Natural killer cell (primary cell): ENCODE measurements around the gene LRRC18. TPM values are rescaled to one million over a fixed set of nuclear protein-coding genes. Genes with fewer than 3 reads are reported as not detected.

Source experiments
- ATAC-seq, 3 donors: fragments of 150-1000 bp in 2 of 3; fragments of 200-7000 bp in 1 of 3; cut with Tn5 transposase; 1 replicate in 1 of 3; 2 replicates in 2 of 3; pipeline ENCODE4 v1.10.0; 2021; ENCODE audit warnings: mild to moderate bottlenecking in 2 of 3, moderate library complexity in 2 of 3
- DNase-seq, 2 donors: peaks; one replicate each; pipeline versions ENCODE4 v3.0.0 to v3.0.0-alpha.2; 2013 to 2021; ENCODE audit warnings: mixed read lengths in 1 of 2
- H3K27ac ChIP-seq: one replicate; pipeline ENCODE4 v1.5.1; 2013; ENCODE audit warnings: mild to moderate bottlenecking, low read length
- H3K27me3 ChIP-seq: one replicate; pipeline ENCODE4 v1.6.1; 2013; ENCODE audit warnings: low read length; ENCODE audit not compliant: control insufficient read depth, insufficient read depth
- H3K36me3 ChIP-seq: one replicate; pipeline ENCODE4 v1.6.1; 2013; ENCODE audit warnings: low read length; ENCODE audit not compliant: control insufficient read depth, insufficient read depth
- H3K4me1 ChIP-seq: one replicate; pipeline ENCODE4 v1.6.1; 2013; ENCODE audit warnings: low read length; ENCODE audit not compliant: control insufficient read depth, insufficient read depth
- H3K4me3 ChIP-seq: one replicate; pipeline ENCODE4 v1.5.1; 2013; ENCODE audit warnings: low read length
- H3K9me3 ChIP-seq: one replicate; pipeline ENCODE4 v1.6.1; 2013; ENCODE audit warnings: low read length; ENCODE audit not compliant: control insufficient read depth, insufficient read depth
- H3K27ac Mint-ChIP-seq, 2 donors: one replicate each; pipeline ENCODE4 v1.8.0; 2022; ENCODE audit warnings: mild to moderate bottlenecking in 2 of 2, mixed read lengths in 2 of 2, moderate library complexity in 1 of 2
- H3K27me3 Mint-ChIP-seq, 2 donors: one replicate each; pipeline ENCODE4 v1.8.0; 2022; ENCODE audit warnings: low read depth in 2 of 2, mixed read lengths in 2 of 2
- H3K36me3 Mint-ChIP-seq: one replicate; pipeline ENCODE4 v1.8.0; 2022; ENCODE audit warnings: mixed read lengths
- H3K4me1 Mint-ChIP-seq, 2 donors: one replicate each; pipeline ENCODE4 v1.8.0; 2022; ENCODE audit warnings: mixed read lengths in 2 of 2
- H3K4me3 Mint-ChIP-seq: one replicate; pipeline ENCODE4 v1.8.0; 2022; ENCODE audit warnings: mild to moderate bottlenecking, moderate library complexity, mixed read lengths
- H3K9me3 Mint-ChIP-seq, 2 donors: one replicate each; pipeline ENCODE4 v1.8.0; 2022; ENCODE audit warnings: mixed read lengths in 2 of 2
- WGBS: methylation state at CpG from one replicate; pipeline ENCODE4 v1.1.7; 2013; ENCODE audit warnings: missing lambda C conversion rate; ENCODE audit not compliant: insufficient coverage; 5-methylcytosine and 5-hydroxymethylcytosine counted together
- intact Hi-C: fragments of 100-400 bp; cut with micrococcal nuclease; formaldehyde crosslinking; loops from one replicate; pipeline ENCODE4 v1.14.2; 2022
- total RNA-seq, 4 donors: library from RNA; stranded (reverse); fragments of 120-200 nt in 1 of 4; gene quantifications; one replicate each; pipeline versions ENCODE4 v1.2.3 to v1.2.4, GENCODE V29; 2013 to 2022
- TF ChIP-seq, protein P1 (sequence below): fragments of 200-600 bp; IDR thresholded peaks from one replicate; pipeline ENCODE4 v1.8.0; 2022; ENCODE audit warnings: antibody characterized with exemption

Gene LRRC18
- total RNA-seq, 3 donors from 2014 or later (not counting 1 experiment from before 2014, with no cell fraction given), result not detected

DNA sequence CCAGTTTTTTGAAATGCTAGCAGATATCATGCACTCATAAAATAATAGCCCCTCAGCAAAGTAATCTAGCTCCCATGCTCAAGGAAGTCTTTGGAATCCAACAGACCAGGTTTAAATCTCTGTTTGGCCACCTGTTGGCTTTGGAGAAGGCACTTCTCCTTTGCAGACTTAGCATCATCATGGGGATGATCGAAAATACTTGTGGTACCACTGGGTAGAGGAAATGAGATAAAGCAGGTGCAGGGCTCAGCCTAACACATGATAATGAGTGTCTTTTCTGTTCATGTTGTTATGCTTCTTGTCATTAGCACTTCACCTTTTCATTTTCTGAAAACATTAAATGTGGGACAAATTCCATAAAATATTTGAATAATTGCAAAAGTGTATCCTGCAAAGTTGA, 67.4 kb downstream of the LRRC18 start:
- Mint-ChIP-seq H3K4me1 (no peaks in the 10 kb centered on the region), H3K36me3 (no peaks in the 10 kb centered on the region), H3K27me3 (no peaks in the 10 kb centered on the region), H3K4me3 (no peak overlapping the region), H3K9me3 (no peaks in the 10 kb centered on the region), H3K27ac (no peak overlapping the region)
- intact Hi-C loops, result no loop called here
- no peaks in the 10 kb centered on the region for H3K9me3 ChIP-seq
- TF ChIP-seq, protein P1, sequence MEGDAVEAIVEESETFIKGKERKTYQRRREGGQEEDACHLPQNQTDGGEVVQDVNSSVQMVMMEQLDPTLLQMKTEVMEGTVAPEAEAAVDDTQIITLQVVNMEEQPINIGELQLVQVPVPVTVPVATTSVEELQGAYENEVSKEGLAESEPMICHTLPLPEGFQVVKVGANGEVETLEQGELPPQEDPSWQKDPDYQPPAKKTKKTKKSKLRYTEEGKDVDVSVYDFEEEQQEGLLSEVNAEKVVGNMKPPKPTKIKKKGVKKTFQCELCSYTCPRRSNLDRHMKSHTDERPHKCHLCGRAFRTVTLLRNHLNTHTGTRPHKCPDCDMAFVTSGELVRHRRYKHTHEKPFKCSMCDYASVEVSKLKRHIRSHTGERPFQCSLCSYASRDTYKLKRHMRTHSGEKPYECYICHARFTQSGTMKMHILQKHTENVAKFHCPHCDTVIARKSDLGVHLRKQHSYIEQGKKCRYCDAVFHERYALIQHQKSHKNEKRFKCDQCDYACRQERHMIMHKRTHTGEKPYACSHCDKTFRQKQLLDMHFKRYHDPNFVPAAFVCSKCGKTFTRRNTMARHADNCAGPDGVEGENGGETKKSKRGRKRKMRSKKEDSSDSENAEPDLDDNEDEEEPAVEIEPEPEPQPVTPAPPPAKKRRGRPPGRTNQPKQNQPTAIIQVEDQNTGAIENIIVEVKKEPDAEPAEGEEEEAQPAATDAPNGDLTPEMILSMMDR, result no peak
- H3K27me3 ChIP-seq, result no peaks in the 10 kb centered on the region
- no peak overlapping the region for H3K4me3 ChIP-seq
- H3K4me1 ChIP-seq, result no peaks in the 10 kb centered on the region
- DNase-seq (no peak), ATAC-seq (no peak)
- no peak overlapping the region for H3K27ac ChIP-seq
- no peaks in the 10 kb centered on the region for H3K36me3 ChIP-seq
- 71% methylated on average over 1 of the region's 1 CpG for WGBS

Other genes starting within 250 kb of the LRRC18 start
- under 1 TPM; 0.38 to 0.57 (median 0.45) TPM for gene VSTM4, start 175.7 kb upstream of the LRRC18 start, total RNA-seq
- not detected for gene FAM170B, start 194.2 kb upstream of the LRRC18 start, total RNA-seq
- gene TMEM273, start 248.6 kb upstream of the LRRC18 start, total RNA-seq, result 10 to 100 TPM; 11.6 to 46.3 (median 29.4) TPM